OCI-LY3 (cell line): ENCODE data around the gene HDDC3.

ENCODE experiments used
- CTCF ChIP-seq: fragments of 200-600, 300-600 bp; sonication (generic); IDR thresholded peaks from 2 replicates; pipeline ENCODE4 v1.5.1; 2014; ENCODE audit warnings: antibody characterized with exemption, low read length, low read depth
- EZH2phosphoT487 ChIP-seq: fragments of 200-600 bp; shearing (Covaris generic); IDR thresholded peaks from 2 replicates; pipeline ENCODE4 v1.6.1; 2018; ENCODE audit warnings: antibody characterized with exemption, mixed run types, low read depth

DNA sequence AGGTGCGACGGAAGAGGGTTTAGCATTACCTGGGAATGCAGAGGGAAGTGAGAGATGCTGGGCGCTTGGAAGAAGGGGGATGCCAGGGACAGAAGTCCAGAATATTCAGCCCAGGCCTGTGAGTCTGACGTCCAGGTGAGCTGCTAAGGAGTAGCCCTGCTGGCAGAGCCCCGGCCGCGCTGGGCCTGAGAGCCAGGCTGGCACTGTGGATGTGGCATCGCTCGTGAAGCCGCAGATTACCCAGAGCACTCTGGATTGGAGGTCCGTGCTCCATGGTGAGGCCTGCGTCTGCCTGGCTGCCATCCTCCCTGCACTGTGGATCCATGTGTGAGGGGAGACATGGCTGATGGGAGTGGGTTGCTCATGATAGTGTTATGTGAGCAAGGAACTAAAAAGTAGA, 14.8 kb downstream of the HDDC3 start:
- no peak for TF ChIP-seq CTCF
- no peak for TF ChIP-seq EZH2phosphoT487
